KOPT-K1 (cell line): ENCODE measurements around the gene TBC1D7.

ENCODE experiments used
- H3K27ac ChIP-seq: fragments of 200-600 bp; sonication (generic); 2 replicates; pipeline ENCODE4 v1.5.1; 2016; ENCODE audit warnings: antibody characterized with exemption, mild to moderate bottlenecking, low read depth, low read length; ENCODE audit not compliant: poor library complexity, severe bottlenecking
- H3K36me3 ChIP-seq: fragments of 200-600 bp; sonication (generic); 2 replicates; pipeline ENCODE4 v1.5.1; 2017; ENCODE audit warnings: antibody characterized with exemption, mild to moderate bottlenecking, low read length, moderate library complexity; ENCODE audit not compliant: insufficient read depth
- H3K9me3 ChIP-seq: fragments of 200-600 bp; sonication (generic); 2 replicates; pipeline ENCODE4 v1.5.1; 2017; ENCODE audit warnings: antibody characterized with exemption, low read length, mild to moderate bottlenecking; ENCODE audit not compliant: insufficient read depth, poor library complexity, severe bottlenecking

TBC1D7 gene

GRCh38 chr6:13311155-13311554 lies 17.2 kb downstream of the TBC1D7 start:
- H3K27ac ChIP-seq = no peak overlapping the region
- no peaks in the 10 kb centered on the region for H3K9me3 ChIP-seq
- peaks cover 75% of the 10 kb centered on the region for H3K36me3 ChIP-seq

GRCh38 chr6:13308332-13308731 lies 20.0 kb downstream of the TBC1D7 start:
- Histone ChIP-seq H3K36me3 (peaks cover 71% of the 10 kb centered on the region), H3K27ac (no peak overlapping the region), H3K9me3 (no peaks in the 10 kb centered on the region)

DNA sequence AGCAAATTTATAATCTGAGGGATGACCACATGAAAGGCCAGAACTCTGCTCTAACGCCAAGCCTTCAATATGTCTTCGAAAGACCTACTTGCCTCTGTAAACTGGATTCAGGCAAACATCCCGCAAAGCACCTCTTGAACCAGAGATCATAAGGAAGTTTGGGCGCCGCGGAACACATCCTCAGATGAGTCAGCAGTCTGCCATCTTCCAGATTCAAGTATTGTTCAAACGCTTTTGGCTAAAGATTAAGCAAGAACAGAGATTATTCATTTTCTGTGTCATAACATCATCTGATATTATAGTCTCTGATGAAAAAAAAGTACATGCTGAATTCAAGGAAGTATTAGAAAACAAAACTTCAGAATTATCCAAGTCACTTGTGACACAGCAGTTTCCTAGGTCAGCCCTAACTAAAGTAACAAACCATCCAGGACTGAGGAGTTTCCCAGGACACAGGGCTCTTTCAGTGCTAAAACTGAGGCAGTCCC lies 20.8 kb downstream of the TBC1D7 start:
- Histone ChIP-seq H3K9me3 (no peaks in the 10 kb centered on the region), H3K27ac (no peak overlapping the region), H3K36me3 (peaks cover 75% of the 10 kb centered on the region)

- Histone ChIP-seq H3K36me3 (peaks cover 76% of the 10 kb centered on the region), H3K27ac (no peak overlapping the region), H3K9me3 (no peaks in the 10 kb centered on the region)
Measured at GRCh38 chr6:13305791-13306190, 22.5 kb downstream of the TBC1D7 start.

DNA sequence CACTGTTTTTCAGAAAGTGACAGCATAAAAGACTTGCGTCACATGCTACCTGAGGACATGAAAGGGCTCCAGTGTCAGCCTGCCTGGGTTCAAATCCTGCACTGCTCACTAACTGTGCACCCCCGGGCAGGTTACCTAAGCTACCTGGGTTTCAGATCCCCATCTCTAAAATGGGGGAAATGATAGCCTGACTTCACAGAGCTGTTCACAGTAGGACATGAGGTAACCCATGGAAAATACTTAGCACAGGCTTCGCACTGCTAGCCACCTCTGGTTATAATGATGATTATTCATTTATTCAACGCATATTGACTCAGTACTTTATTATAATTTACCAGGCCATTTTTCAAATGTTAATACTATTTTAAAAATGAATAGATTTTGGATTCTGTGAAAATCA lies 23.0 kb downstream of the TBC1D7 start:
- Histone ChIP-seq H3K36me3 (peaks cover 78% of the 10 kb centered on the region), H3K9me3 (no peaks in the 10 kb centered on the region), H3K27ac (no peak overlapping the region)

DNA sequence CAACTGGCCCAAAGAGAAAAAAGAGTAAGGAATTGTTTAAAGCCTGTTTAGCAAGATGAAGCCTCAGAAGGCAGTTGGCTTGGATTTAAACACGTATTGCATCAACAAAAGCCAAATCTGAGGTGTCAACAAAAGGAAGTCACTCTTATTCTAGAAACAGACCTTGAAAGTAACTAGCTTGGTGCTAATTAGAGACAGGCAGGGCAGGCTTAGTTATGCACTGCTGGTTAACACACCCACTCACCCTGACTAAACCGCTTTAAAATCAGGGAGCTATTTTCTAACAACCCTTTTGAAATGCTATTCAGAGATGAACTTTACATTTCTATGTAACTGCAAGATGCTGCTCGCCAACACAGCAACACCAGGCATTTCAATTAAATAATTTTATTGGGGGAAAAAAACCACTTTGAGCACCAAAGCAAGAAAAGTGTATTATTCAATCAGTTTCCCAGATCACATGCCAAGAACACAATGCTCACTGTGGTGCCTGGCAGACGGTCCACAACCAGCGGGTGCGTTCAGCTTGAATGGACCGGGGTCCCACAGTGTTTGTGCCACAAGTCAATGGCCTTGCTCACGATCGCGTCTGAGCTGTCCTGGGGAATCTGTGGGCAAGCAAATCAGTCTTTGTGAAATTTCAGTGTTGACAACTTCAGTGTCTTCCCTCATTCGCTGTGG lies 23.6 kb downstream of the TBC1D7 start:
- H3K27ac ChIP-seq = no peak overlapping the region

GRCh38 chr6:13304101-13304500 lies 24.2 kb downstream of the TBC1D7 start:
- H3K9me3 ChIP-seq = no peaks in the 10 kb centered on the region
- no peak overlapping the region for H3K27ac ChIP-seq
- peaks cover 78% of the 10 kb centered on the region for H3K36me3 ChIP-seq

More for the DNA sequence above, 23.6 kb downstream of the TBC1D7 start:
- H3K36me3 ChIP-seq = peaks cover 79% of the 10 kb centered on the region
- H3K9me3 ChIP-seq = no peaks in the 10 kb centered on the region

DNA sequence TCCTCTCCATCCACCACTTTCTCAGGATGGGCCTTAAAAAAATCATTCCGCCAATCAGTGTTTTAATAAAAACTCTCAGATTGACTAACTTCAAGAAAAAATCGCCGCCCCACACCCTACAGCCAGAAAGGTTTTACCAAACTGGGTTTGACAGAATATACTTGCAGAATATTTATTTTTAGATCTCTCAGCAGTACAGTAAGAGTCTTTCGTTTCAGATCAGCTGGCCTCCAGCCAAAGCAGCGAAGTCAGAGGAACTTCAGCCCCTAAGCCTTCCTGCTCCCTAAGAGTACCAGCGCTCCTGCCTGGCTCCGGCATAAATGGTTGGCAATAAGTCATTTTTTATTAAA lies 24.7 kb downstream of the TBC1D7 start:
- H3K27ac ChIP-seq = no peak overlapping the region
- peaks cover 78% of the 10 kb centered on the region for H3K36me3 ChIP-seq
- H3K9me3 ChIP-seq = no peaks in the 10 kb centered on the region

- no peaks in the 10 kb centered on the region for H3K9me3 ChIP-seq
- no peak overlapping the region for H3K27ac ChIP-seq
- peaks cover 77% of the 10 kb centered on the region for H3K36me3 ChIP-seq
Measured at GRCh38 chr6:13302751-13303667, 25.3 kb downstream of the TBC1D7 start.

DNA sequence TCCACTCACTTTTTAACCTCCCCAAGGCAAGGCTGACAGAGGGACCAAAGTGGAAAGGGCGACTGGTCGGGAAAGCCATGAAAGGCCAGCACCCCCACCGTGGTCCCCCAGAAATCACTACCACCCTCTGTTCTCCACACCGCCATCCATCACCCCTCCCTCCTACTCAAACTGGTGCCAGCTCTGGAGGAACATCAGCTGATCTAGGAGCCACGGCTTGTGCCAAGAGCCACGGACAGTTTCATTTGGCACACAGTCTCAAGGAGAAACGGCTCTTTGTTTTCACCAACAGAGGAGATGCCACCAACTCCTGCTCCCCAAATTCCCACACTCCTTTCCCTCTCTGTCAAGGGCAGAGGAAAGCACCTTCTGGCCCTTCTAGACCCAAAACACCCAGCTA lies 26.0 kb downstream of the TBC1D7 start:
- peaks cover 77% of the 10 kb centered on the region for H3K36me3 ChIP-seq
- H3K9me3 ChIP-seq = no peaks in the 10 kb centered on the region
- H3K27ac ChIP-seq = no peak overlapping the region

GRCh38 chr6:13300643-13301590 lies 27.4 kb downstream of the TBC1D7 start:
- Histone ChIP-seq H3K27ac (no peak overlapping the region), H3K36me3 (peaks cover 71% of the 10 kb centered on the region), H3K9me3 (no peaks in the 10 kb centered on the region)

- Histone ChIP-seq H3K9me3 (no peaks in the 10 kb centered on the region), H3K27ac (no peak overlapping the region), H3K36me3 (peaks cover 71% of the 10 kb centered on the region)
Measured at GRCh38 chr6:13299918-13300317, 28.4 kb downstream of the TBC1D7 start.

GRCh38 chr6:13299403-13299821 lies 28.9 kb downstream of the TBC1D7 start:
- H3K27ac ChIP-seq = no peak overlapping the region
- peaks cover 71% of the 10 kb centered on the region for H3K36me3 ChIP-seq
- no peaks in the 10 kb centered on the region for H3K9me3 ChIP-seq

GRCh38 chr6:13298446-13298845 lies 29.9 kb downstream of the TBC1D7 start:
- no peak overlapping the region for H3K27ac ChIP-seq
- peaks cover 71% of the 10 kb centered on the region for H3K36me3 ChIP-seq
- no peaks in the 10 kb centered on the region for H3K9me3 ChIP-seq

DNA sequence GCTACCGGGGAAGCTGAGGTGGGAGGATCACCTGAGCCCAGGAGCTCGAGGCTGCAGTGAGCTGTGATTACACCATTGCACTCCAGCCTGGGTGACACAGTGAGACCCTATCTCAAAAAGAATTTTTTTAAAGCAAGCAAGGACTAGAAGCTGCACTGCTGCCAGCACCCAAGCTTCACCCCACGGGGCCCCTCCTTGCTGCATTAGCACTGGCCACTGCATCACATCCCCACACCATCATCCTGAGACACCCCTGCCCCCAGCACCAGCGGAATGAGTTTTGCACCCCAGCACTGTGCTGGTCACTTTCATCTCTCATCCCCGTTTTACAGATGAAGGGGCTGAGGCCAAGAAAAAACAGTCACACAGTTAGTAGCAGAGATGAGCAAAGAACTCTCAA lies 30.9 kb downstream of the TBC1D7 start:
- Histone ChIP-seq H3K36me3 (peaks cover 68% of the 10 kb centered on the region), H3K9me3 (no peaks in the 10 kb centered on the region), H3K27ac (no peak overlapping the region)
